ENCODE results near the gene TSEN2. TPM values are rescaled to one million over a fixed set of nuclear protein-coding genes. Genes with fewer than 3 reads are reported as not detected.

The TSEN2 gene
- total and polyA plus RNA-seq, 9 of the 15 experiments (the other 6 are each of a cell fraction or from before 2014, with no cell fraction given) = 38.5 to 76.3 (median 46.6) TPM

DNA sequence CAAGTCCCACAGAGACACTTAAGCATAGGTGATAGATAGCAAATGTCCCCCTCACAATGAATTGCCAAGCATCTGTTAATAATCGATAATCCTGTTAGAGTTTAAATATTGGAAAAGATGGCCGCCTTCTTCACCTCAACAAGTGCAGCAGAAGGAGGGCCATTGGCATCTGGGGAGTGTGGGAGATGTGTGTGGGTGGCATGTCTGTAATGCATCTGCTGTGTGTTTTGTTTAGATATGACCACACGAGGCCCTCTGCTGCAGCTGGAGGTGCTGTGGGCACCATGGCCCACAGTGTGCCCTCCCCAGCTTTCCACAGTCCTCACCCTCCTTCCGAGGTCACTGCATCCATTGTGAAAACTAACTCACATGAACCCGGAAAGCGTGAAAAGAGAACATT, 85.6 kb downstream of the TSEN2 start:
- Histone ChIP-seq H3K36me3 (ENCODE audit: control insufficient read depth, insufficient read depth, low read length) (peaks cover 66% of the 10 kb centered on the region), H3K4me1 (replicated peaks in 1 of 2; ENCODE audit: control insufficient read depth in 2 of 2, insufficient read depth in 2 of 2, low read length in 2 of 2) (no peaks in the 10 kb centered on the region), H2AFZ (ENCODE audit: low read depth, low read length) (no peak overlapping the region), H3K4me3 (no peak overlapping the region), H3K9me1 (ENCODE audit: control insufficient read depth, insufficient read depth, low read length) (no peaks in the 10 kb centered on the region), H3K27me3 (ENCODE audit: control insufficient read depth in 2 of 2, insufficient read depth in 2 of 2, low read length in 2 of 2) (no peaks in the 10 kb centered on the region), H3K27ac (ENCODE audit: extremely low read depth, low read depth, low read length) (no peak overlapping the region), H3K4me2 (ENCODE audit: insufficient read depth, low read length) (no peak overlapping the region), H3K9ac (ENCODE audit: insufficient read depth in 1 of 2, low read depth in 2 of 2, low read length in 2 of 2) (no peak overlapping the region), H3K9me3 (replicated peaks; ENCODE audit: control insufficient read depth, insufficient read depth, low read depth, low read length) (peaks cover under 1% of the 10 kb centered on the region; the same call in 1 of the 2 replicates), H4K20me1 (replicated peaks; ENCODE audit: control insufficient read depth, insufficient read depth, low read length) (no peaks in the 10 kb centered on the region), H3K79me2 (ENCODE audit: control insufficient read depth, insufficient read depth, low read length) (peaks cover 39% of the 10 kb centered on the region)
- DNase-seq (ENCODE audit: extremely low read depth in 1 of 4, low spot score in 3 of 4) = no peak
- CTCF ChIA-PET (ENCODE audit: low intra/inter-chr PET ratio) = no interaction called here
- 0 out of 2 replicates have a peak, but pooled peaks have one; percentile 3 for TF ChIP-seq CBFA2T3 (IDR thresholded peaks at IDR 0.05)
- TF ChIP-seq, protein P1, sequence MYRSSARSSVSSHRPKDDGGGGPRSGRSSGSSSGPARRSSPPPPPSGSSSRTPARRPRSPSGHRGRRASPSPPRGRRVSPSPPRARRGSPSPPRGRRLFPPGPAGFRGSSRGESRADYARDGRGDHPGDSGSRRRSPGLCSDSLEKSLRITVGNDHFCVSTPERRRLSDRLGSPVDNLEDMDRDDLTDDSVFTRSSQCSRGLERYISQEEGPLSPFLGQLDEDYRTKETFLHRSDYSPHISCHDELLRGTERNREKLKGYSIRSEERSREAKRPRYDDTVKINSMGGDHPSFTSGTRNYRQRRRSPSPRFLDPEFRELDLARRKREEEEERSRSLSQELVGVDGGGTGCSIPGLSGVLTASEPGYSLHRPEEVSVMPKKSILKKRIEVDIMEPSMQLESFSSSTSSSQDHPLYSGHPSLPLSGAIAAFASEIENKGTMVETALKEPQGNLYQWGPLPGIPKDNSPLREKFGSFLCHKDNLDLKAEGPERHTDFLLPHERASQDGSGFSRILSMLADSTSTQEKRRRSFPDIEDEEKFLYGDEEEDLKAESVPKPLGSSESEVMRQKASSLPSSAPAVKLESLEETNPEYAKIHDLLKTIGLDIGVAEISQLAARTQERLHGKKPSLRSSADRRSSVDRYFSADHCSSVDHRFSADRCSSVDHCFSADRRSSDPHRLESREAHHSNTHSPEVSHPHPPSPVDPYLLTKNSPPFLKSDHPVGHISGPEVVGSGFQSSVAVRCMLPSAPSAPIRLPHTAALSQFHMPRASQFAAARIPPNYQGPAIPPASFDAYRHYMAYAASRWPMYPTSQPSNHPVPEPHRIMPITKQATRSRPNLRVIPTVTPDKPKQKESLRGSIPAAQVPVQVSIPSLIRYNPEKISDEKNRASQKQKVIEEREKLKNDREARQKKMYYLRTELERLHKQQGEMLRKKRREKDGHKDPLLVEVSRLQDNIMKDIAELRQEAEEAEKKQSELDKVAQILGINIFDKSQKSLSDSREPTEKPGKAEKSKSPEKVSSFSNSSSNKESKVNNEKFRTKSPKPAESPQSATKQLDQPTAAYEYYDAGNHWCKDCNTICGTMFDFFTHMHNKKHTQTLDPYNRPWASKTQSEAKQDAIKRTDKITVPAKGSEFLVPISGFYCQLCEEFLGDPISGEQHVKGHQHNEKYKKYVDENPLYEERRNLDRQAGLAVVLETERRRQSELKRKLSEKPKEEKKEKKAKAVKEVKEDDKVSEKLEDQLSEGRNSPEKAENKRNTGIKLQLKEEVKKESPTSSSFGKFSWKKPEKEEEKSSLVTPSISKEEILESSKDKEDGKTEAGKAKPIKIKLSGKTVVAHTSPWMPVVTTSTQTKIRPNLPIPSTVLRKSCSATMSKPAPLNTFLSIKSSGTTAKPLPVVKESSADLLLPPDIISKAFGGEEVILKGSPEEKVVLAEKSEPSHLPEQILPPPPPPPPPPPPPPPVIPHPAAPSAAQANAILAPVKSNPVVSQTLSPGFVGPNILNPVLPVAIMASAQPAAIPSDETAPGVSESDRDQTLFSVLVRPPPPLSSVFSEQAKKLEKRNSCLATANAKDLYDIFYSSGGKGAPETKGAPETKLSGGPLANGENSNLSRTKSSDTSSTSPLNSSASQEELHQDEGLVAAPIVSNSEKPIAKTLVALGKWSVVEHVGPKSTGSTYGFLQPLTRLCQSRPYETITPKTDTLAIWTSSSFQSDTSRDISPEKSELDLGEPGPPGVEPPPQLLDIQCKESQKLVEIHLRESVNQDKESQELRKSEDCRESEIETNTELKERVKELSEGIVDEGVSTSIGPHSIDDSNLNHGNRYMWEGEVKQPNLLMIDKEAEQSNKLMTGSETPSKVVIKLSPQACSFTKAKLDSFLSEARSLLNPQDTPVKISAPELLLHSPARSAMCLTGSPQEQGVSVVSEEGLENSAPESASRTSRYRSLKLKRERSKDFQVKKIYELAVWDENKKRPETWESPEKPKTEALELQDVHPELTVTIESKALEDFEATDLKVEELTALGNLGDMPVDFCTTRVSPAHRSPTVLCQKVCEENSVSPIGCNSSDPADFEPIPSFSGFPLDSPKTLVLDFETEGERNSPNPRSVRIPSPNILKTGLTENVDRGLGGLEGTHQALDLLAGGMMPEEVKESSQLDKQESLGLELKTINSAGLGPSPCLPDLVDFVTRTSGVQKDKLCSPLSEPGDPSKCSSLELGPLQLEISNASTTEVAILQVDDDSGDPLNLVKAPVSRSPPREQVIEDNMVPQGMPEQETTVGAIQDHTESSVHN (IDR thresholded peaks at IDR 0.05; ENCODE audit: borderline replicate concordance in 1 of 2, low read depth in 1 of 2) = no peak
- ATAC-seq = no peak
- no TSS peak for BruUV-seq (replicated peaks)
- intact Hi-C loops (cut with micrococcal nuclease) (no loop called here), in situ Hi-C loops (cut with MboI) (no loop called here)
- no peak for FAIRE-seq
- POLR2A ChIA-PET = interaction anchor here (1.0 to 4.0 kb wide), 3 partner anchors 10 to 12 kb away, joined by 3 to 23 read pairs (median 5); no protein-coding TSS in a partner anchor
- 92% methylated on average over 6 of the region's 6 CpGs for WGBS (ENCODE audit: insufficient coverage, low coverage, missing lambda C conversion rate)

All from K562 (cell line).